Heart left ventricle (tissue), 16 donors: Measurements from ENCODE around the gene DTNA. TPM values are rescaled to one million over a fixed set of nuclear protein-coding genes. Genes with fewer than 3 reads are reported as not detected.

Source experiments
- ATAC-seq, 4 donors: fragments of 200-7000 bp; cut with Tn5 transposase; one replicate each; pipeline ENCODE4 v1.9.1; 2020 to 2022; ENCODE audit warnings: moderate library complexity in 4 of 4, mild to moderate bottlenecking in 3 of 4, moderate number of reproducible peaks in 1 of 4
- DNase-seq, 5 donors: peaks; one replicate each; pipeline ENCODE4 v3.0.0-alpha.2; 2020
- H3K27ac ChIP-seq, 12 donors: fragments of 200-600 bp; sonication (generic) in 4 of 12; one replicate each; pipeline versions ENCODE4 v1.5.0 to v1.8.0; 2016 to 2022; ENCODE audit warnings: mild to moderate bottlenecking in 2 of 12
- H3K27me3 ChIP-seq, 9 donors: fragments of 200-600 bp; sonication (generic) in 2 of 9; one replicate each; pipeline versions ENCODE4 v1.5.1 to v1.8.0; 2016 to 2022; ENCODE audit warnings: mild to moderate bottlenecking in 3 of 9
- H3K36me3 ChIP-seq, 9 donors: fragments of 200-600 bp; sonication (generic) in 2 of 9; one replicate each; pipeline versions ENCODE4 v1.5.0 to v1.8.0; 2018 to 2022; ENCODE audit warnings: mild to moderate bottlenecking in 2 of 9
- H3K4me1 ChIP-seq, 12 donors: fragments of 200-600 bp; sonication (generic) in 4 of 12; one replicate each; pipeline versions ENCODE4 v1.5.0 to v1.8.0; 2016 to 2022; ENCODE audit warnings: mild to moderate bottlenecking in 3 of 12
- H3K4me3 ChIP-seq, 12 donors: fragments of 200-600 bp; sonication (generic) in 4 of 12; one replicate each; pipeline versions ENCODE4 v1.5.0 to v1.8.0; 2017 to 2022; ENCODE audit warnings: mild to moderate bottlenecking in 9 of 12, moderate library complexity in 4 of 12
- H3K9me3 ChIP-seq, 12 donors: fragments of 200-600 bp; sonication (generic) in 4 of 12; one replicate each; pipeline versions ENCODE4 v1.5.0 to v1.8.0; 2016 to 2022; ENCODE audit warnings: mild to moderate bottlenecking in 1 of 12
- POLR2A ChIP-seq, 2 donors: fragments of 450-650 bp; IDR thresholded peaks; one replicate each; pipeline ENCODE4 v1.6.1; 2017; ENCODE audit warnings: antibody characterized with exemption in 2 of 2, mild to moderate bottlenecking in 2 of 2, moderate library complexity in 2 of 2
- WGBS, 4 donors: extraction: QIAGEN DNeasy Blood & Tissue Kit in 2 of 4; methylation state at CpG; one replicate each; pipeline versions ENCODE4 v1.1.5 to v1.1.7; 2013 to 2018; 5-methylcytosine and 5-hydroxymethylcytosine counted together
- intact Hi-C, 10 donors: fragments of 100-400 bp; cut with DNase I; formaldehyde crosslinking; loops; one replicate each; pipeline versions ENCODE4 v1.11.1 to v1.14.2; 2022
- polyA plus RNA-seq, 2 donors: library from polyadenylated mRNA; stranded (reverse); fragments of 200-250 nt; gene quantifications; one replicate each; pipeline ENCODE4 v1.2.3, GENCODE V29; 2013
- total RNA-seq, 9 donors: library from RNA; depleted of rRNA in 2 of 9; stranded (reverse); fragments of >200 nt in 2 of 9; fragmentation: NEBNext Ultra II Directional in 3 of 9; extraction: Animal tissue kit (Norgen Biotek cat#: 25700) in 3 of 9; gene quantifications; one replicate each; pipeline versions ENCODE4 v1.1.0 to v1.2.4, GENCODE V29; 2016 to 2023
- TF ChIP-seq, protein P1 (sequence below), 12 donors: fragments of 200-600 bp; sonication (generic) in 4 of 12; IDR thresholded peaks; one replicate each; pipeline versions ENCODE4 v1.5.0 to v1.8.0; 2018 to 2022; ENCODE audit warnings: antibody characterized with exemption in 12 of 12, mild to moderate bottlenecking in 5 of 12
- donor health status: ischemic (EF 13 %, LVEDD 7.1; RV severe dilation, severe dysfunction).
- donor health status: healthy with polysubstance abuse.
- donor health status: DM: no; HTN: yes; CAD: no.
- donor health status: DM: no; HTN: no; CAD: no.
- donor health status: ischemic (EF 25% LVEDD 6.9; RV normal size, moderate dysfunction).
- donor health status: ischemic (EF 25% LVEDD 5.7; RV mildly dilated, moderate dysfunction).
- donor health status: healthy.
- donor health status: DM: yes; HTN: yes; CAD: no.
- donor health status: ischemic (EF 35%, LVEDD 5.7; RV mildly dilated, moderate dysfunction).
- donor health status: nonischemic (EF 11% LVEDD 7.7; RV severe dilation, severe dysfunction).
- donor health status: DM: yes; HTN: yes; CAD: no.
- donor health status: PGD.
- donor health status: ischemic (EF 29% LVEDD 5.4; RV normal size, mild dysfunction).
- donor health status: nonischemic (EF 23%, LVEDD 6.1; RV moderate dilation, normal function).

The DTNA gene
- total and polyA plus RNA-seq, 11 donors = 92.6 to 220 (median 181) TPM

DNA sequence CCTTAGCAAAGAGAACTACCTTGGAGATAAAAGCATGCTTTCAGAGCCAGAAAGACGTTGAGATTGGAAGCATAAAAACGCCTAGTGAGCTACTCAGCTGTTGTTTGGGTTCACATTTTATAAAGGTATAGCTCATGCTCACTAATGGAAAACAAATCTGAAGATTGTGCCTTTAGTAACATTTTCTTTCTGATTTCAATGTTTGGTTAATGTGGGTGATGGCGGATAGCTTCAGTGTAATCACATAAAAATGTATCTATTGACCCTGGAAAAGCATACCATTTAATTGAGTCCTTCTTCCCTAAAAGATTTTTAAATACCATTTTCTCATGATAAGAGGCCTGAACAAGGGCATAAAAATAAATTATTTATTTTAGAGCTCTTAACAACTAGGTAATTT is 73.4 kb downstream of the DTNA start:
- Histone ChIP-seq H3K27ac (no peak overlapping the region), H3K4me1 (peaks cover 0 to 7% (median 0%) of the 10 kb centered on the region in 12 donors), H3K9me3 (no peaks in the 10 kb centered on the region), H3K27me3 (no peaks in the 10 kb centered on the region), H3K4me3 (no peak overlapping the region), H3K36me3 (no peaks in the 10 kb centered on the region)
- ATAC-seq = no peak
- DNase-seq = no peak
- WGBS, 4 donors = 50 to 63% (median 61%) methylated on average over 3 of the region's 3 CpGs
- intact Hi-C loops = loop anchor here in 6 of 10 donors (5.0 to 10.0 kb wide), 7 partner anchors 59 to 659 kb away; no protein-coding TSS in a partner anchor
- no peak for TF ChIP-seq POLR2A (IDR thresholded peaks at IDR 0.05)
- TF ChIP-seq, protein P1, sequence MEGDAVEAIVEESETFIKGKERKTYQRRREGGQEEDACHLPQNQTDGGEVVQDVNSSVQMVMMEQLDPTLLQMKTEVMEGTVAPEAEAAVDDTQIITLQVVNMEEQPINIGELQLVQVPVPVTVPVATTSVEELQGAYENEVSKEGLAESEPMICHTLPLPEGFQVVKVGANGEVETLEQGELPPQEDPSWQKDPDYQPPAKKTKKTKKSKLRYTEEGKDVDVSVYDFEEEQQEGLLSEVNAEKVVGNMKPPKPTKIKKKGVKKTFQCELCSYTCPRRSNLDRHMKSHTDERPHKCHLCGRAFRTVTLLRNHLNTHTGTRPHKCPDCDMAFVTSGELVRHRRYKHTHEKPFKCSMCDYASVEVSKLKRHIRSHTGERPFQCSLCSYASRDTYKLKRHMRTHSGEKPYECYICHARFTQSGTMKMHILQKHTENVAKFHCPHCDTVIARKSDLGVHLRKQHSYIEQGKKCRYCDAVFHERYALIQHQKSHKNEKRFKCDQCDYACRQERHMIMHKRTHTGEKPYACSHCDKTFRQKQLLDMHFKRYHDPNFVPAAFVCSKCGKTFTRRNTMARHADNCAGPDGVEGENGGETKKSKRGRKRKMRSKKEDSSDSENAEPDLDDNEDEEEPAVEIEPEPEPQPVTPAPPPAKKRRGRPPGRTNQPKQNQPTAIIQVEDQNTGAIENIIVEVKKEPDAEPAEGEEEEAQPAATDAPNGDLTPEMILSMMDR (IDR thresholded peaks at IDR 0.05) = no peak

DNA sequence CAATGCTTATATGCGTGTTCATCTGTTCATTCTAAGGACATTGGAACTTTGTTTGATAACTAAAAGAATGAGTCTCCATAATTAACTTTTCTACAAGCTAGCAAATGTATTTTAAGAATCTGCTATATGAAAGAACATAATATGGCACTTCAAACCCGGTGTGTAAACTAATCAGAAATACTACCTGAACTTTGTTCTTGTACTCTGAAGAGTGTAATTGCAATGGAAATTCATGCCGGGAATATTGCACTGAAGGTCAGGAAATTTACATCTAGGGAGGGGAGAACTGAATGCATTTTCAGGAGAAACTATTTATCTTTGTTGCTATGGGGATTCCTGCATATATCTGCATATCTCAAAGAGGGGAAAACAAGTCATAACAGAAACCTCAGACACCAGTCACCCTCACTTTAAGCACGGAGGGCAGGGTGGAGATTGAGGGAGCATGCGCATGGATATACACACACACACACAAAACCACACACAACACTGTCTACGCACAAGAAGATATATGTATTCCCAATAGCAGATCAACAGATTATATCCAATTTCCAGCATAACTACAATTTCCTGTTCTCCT is 76.2 kb downstream of the DTNA start:
- ATAC-seq (no peak), DNase-seq (no peak)
- intact Hi-C loops = loop anchor here (2.0 to 10.0 kb wide), 15 partner anchors 61 to 664 kb away; no protein-coding TSS in a partner anchor
- Histone ChIP-seq H3K4me3 (no peak overlapping the region), H3K9me3 (no peaks in the 10 kb centered on the region), H3K27me3 (no peaks in the 10 kb centered on the region), H3K4me1 (peaks cover 0 to 7% (median 0%) of the 10 kb centered on the region in 12 donors), H3K27ac (no peak overlapping the region), H3K36me3 (no peaks in the 10 kb centered on the region)
- no peak for TF ChIP-seq POLR2A (IDR thresholded peaks at IDR 0.05)
- TF ChIP-seq, protein P1 (IDR thresholded peaks at IDR 0.05) = no peak
- 69 to 85% (median 80%) methylated on average over 6 of the region's 6 CpGs for WGBS, 4 donors

GRCh38 chr18:34787931-34788532 is 77.9 kb downstream of the DTNA start:
- Histone ChIP-seq H3K27ac (no peak overlapping the region), H3K4me1 (peaks cover 0 to 5% (median 0%) of the 10 kb centered on the region in 12 donors), H3K27me3 (no peaks in the 10 kb centered on the region), H3K36me3 (no peaks in the 10 kb centered on the region), H3K9me3 (no peaks in the 10 kb centered on the region), H3K4me3 (no peak overlapping the region)
- ATAC-seq = peak in 3 of 4 donors; percentile 68 to 69 (median 68)
- TF ChIP-seq, protein P1 (IDR thresholded peaks at IDR 0.05) = peak; percentile 60 to 87 (median 78)
- TF ChIP-seq POLR2A (IDR thresholded peaks at IDR 0.05) = no peak
- peak in 2 of 5 donors; percentile 20 to 32 for DNase-seq
- 12 to 14% (median 14%) methylated on average over 7 of the region's 7 CpGs for WGBS, 4 donors
- intact Hi-C loops = loop anchor here (2.0 to 10.0 kb wide), 15 partner anchors 63 to 666 kb away; no protein-coding TSS in a partner anchor

- no peak for DNase-seq
- Histone ChIP-seq H3K27ac (no peak overlapping the region), H3K27me3 (no peaks in the 10 kb centered on the region), H3K36me3 (peaks cover 0 to under 1% (median 0%) of the 10 kb centered on the region in 9 donors), H3K4me1 (peaks cover 0 to 11% (median 3%) of the 10 kb centered on the region in 12 donors), H3K4me3 (no peak overlapping the region), H3K9me3 (no peaks in the 10 kb centered on the region)
- intact Hi-C loops = loop anchor here (2.0 to 10.0 kb wide), 17 partner anchors 65 to 668 kb away; no protein-coding TSS in a partner anchor
- no peak for ATAC-seq
- TF ChIP-seq, protein P1 (IDR thresholded peaks at IDR 0.05) = no peak
- no peak for TF ChIP-seq POLR2A (IDR thresholded peaks at IDR 0.05)
- WGBS, 4 donors = 73 to 83% (median 81%) methylated on average over 2 of the region's 2 CpGs
These were observed 79.8 kb downstream of the DTNA start for GRCh38 chr18:34789768-34790344.
